ENCODE measurements around the gene PRRT1B. TPM values are rescaled to one million over a fixed set of nuclear protein-coding genes. Genes with fewer than 3 reads are reported as not detected.

The PRRT1B gene
- total and polyA plus RNA-seq, 2 experiments from 2014 or later: 0.24 TPM; not detected in 1

- no peak overlapping the region for H3K4me2 ChIP-seq
- Mint-ChIP-seq H3K4me3 (no peak overlapping the region; the same call in 2 of the 3 replicates), H3K27ac (no peak overlapping the region), H3K9me3 (no peaks in the 10 kb centered on the region), H3K27me3 (ENCODE audit: insufficient read depth, low read depth, poor library complexity) (peaks cover 15% of the 10 kb centered on the region), H3K4me1 (peaks cover 2% of the 10 kb centered on the region; the same call in 1 of the 3 replicates), H3K36me3 (ENCODE audit: low read depth) (peaks cover 18% of the 10 kb centered on the region)
- no peaks in the 10 kb centered on the region for H3K9me2 ChIP-seq (ENCODE audit: insufficient read depth)
- no peaks in the 10 kb centered on the region for H3K36me3 ChIP-seq (ENCODE audit: insufficient read depth)
- ATAC-seq (no peak), DNase-seq (ENCODE audit: low spot score) (no peak)
- no peak overlapping the region for H3K4me3 ChIP-seq
- TF ChIP-seq CTCF (conservative IDR thresholded peaks at IDR 0.05; ENCODE audit: low read depth in 2 of 2) (peak; percentile 21 to 22; a peak in 2 of 4 replicates), JUNB (IDR thresholded peaks at IDR 0.05; ENCODE audit: unreplicated experiment) (no peak), STAT1 (IDR thresholded peaks at IDR 0.05; ENCODE audit: unreplicated experiment) (no peak), CREB1 (CRISPR knock-in tag; IDR thresholded peaks at IDR 0.05; ENCODE audit: low read depth) (no peak), ZNF114 (CRISPR knock-in tag; IDR thresholded peaks at IDR 0.05) (no peak), POLR2AphosphoS5 (IDR thresholded peaks at IDR 0.05; ENCODE audit: low read depth) (no peak), ZNF462 (CRISPR knock-in tag; IDR thresholded peaks at IDR 0.05) (no peak)
- no peak overlapping the region for H2AFZ ChIP-seq
- no peaks in the 10 kb centered on the region for H3K27me3 ChIP-seq (ENCODE audit: insufficient read depth)
- H3K4me1 ChIP-seq (ENCODE audit: insufficient read depth): no peaks in the 10 kb centered on the region
- H3K79me2 ChIP-seq (replicated peaks; ENCODE audit: insufficient read depth): no peaks in the 10 kb centered on the region
- H4K20me1 ChIP-seq (replicated peaks; ENCODE audit: insufficient read depth): no peaks in the 10 kb centered on the region
- H3F3A ChIP-seq (replicated peaks; ENCODE audit: low read depth): no peaks in the 10 kb centered on the region
- no peak overlapping the region for H3K27ac ChIP-seq (ENCODE audit: low read depth)
These were observed 32.0 kb downstream of the PRRT1B start for GRCh38 chr9:131577005-131578000.

All from GM23338 (cell line).